Suprapubic skin (tissue), 4 donors: ENCODE results near the gene AGAP3. TPM values are rescaled to one million over a fixed set of nuclear protein-coding genes. Genes with fewer than 3 reads are reported as not detected.

Source experiments
- DNase-seq, 2 donors: peaks; one replicate each; pipeline ENCODE4 v3.0.0-alpha.2; 2019; ENCODE audit warnings: low spot score in 2 of 2
- H3K27ac ChIP-seq: fragments of 200-600 bp; sonication (generic); one replicate; pipeline ENCODE4 v1.5.1; 2019
- H3K27me3 ChIP-seq: fragments of 200-600 bp; sonication (generic); one replicate; pipeline ENCODE4 v1.5.1; 2019
- H3K36me3 ChIP-seq: fragments of 200-600 bp; sonication (generic); one replicate; pipeline ENCODE4 v1.5.1; 2019
- H3K4me1 ChIP-seq: fragments of 200-600 bp; sonication (generic); one replicate; pipeline ENCODE4 v1.5.1; 2019
- H3K4me3 ChIP-seq: fragments of 200-600 bp; sonication (generic); one replicate; pipeline ENCODE4 v1.5.1; 2019; ENCODE audit warnings: mild to moderate bottlenecking
- H3K9me3 ChIP-seq: fragments of 200-600 bp; sonication (generic); one replicate; pipeline ENCODE4 v1.5.1; 2019
- CTCF ChIP-seq, 2 donors: fragments of 200-600 bp in 1 of 2; fragments of 450-650 bp in 1 of 2; sonication (generic) in 1 of 2; IDR thresholded peaks; one replicate each; pipeline ENCODE4 v1.5.1; 2016 to 2019; ENCODE audit warnings: antibody characterized with exemption in 2 of 2, mild to moderate bottlenecking in 1 of 2, moderate library complexity in 1 of 2
- EP300 ChIP-seq: sonication (generic); formaldehyde crosslinking; IDR thresholded peaks from one replicate; pipeline ENCODE4 v1.6.1; 2017; ENCODE audit warnings: antibody characterized with exemption
- POLR2A ChIP-seq, 2 donors: fragments of 450-650 bp; IDR thresholded peaks; one replicate each; pipeline ENCODE4 v1.6.1; 2017; ENCODE audit warnings: antibody characterized with exemption in 2 of 2, mild to moderate bottlenecking in 2 of 2, moderate library complexity in 2 of 2
- POLR2AphosphoS5 ChIP-seq, 3 donors: sonication (generic); formaldehyde crosslinking; IDR thresholded peaks; one replicate each; pipeline ENCODE4 v1.6.1; 2017; ENCODE audit warnings: antibody characterized with exemption in 3 of 3
- WGBS: methylation state at CpG from one replicate; pipeline ENCODE4 v1.1.5; 2018; 5-methylcytosine and 5-hydroxymethylcytosine counted together
- total RNA-seq, 4 donors: library from RNA; depleted of rRNA; stranded (reverse); fragments of >200 nt; gene quantifications; one replicate each; pipeline ENCODE4 v1.1.0, GENCODE V29; 2016

The AGAP3 gene
- total RNA-seq, 4 donors from 2014 or later: 126 to 162 (median 134) TPM

GRCh38 chr7:151079199-151079910 lies 6.9 kb upstream of the AGAP3 start:
- Histone ChIP-seq H3K9me3 (no peaks in the 10 kb centered on the region), H3K4me3 (peak overlapping the region; percentile 75), H3K4me1 (peaks cover 67% of the 10 kb centered on the region), H3K27ac (no peak overlapping the region), H3K27me3 (no peaks in the 10 kb centered on the region), H3K36me3 (peaks cover 35% of the 10 kb centered on the region)
- TF ChIP-seq POLR2A (IDR thresholded peaks at IDR 0.05) (no peak), EP300 (no peak), POLR2AphosphoS5 (IDR thresholded peaks at IDR 0.05) (no peak), CTCF (IDR thresholded peaks at IDR 0.05) (no peak)
- WGBS: 78% methylated on average over 23 of the region's 27 CpGs
- DNase-seq: peak in 1 of 2 donors; percentile 64

- Histone ChIP-seq H3K36me3 (peaks cover 27% of the 10 kb centered on the region), H3K9me3 (no peaks in the 10 kb centered on the region), H3K4me3 (peak overlapping the region; percentile 75), H3K27me3 (no peaks in the 10 kb centered on the region), H3K27ac (peak overlapping the region; percentile 91), H3K4me1 (peaks cover 69% of the 10 kb centered on the region)
- WGBS: 2% methylated on average over 9 of the region's 31 CpGs
- TF ChIP-seq POLR2A (IDR thresholded peaks at IDR 0.05): no peak
- TF ChIP-seq POLR2AphosphoS5 (IDR thresholded peaks at IDR 0.05): no peak
- TF ChIP-seq EP300: no peak
- no peak for TF ChIP-seq CTCF (IDR thresholded peaks at IDR 0.05)
- no peak for DNase-seq
Observed at GRCh38 chr7:151080067-151080521, 6.2 kb upstream of the AGAP3 start.

- Histone ChIP-seq H3K4me1 (peaks cover 74% of the 10 kb centered on the region), H3K27me3 (no peaks in the 10 kb centered on the region), H3K4me3 (peak within 1 kb of the TSS; percentile 75), H3K9me3 (no peaks in the 10 kb centered on the region), H3K27ac (peak within 1 kb of the TSS; percentile 91), H3K36me3 (peaks cover 22% of the 10 kb centered on the region)
- WGBS: no CpG with 5 or more reads among the region's 66 CpGs
- TF ChIP-seq CTCF (IDR thresholded peaks at IDR 0.05) (no peak), POLR2A (IDR thresholded peaks at IDR 0.05) (peak in 1 of 2 donors; percentile 53), POLR2AphosphoS5 (IDR thresholded peaks at IDR 0.05) (no peak)
- peak; percentile 92 to 93 for DNase-seq
Observed at GRCh38 chr7:151080522-151081169, 5.6 kb upstream of the AGAP3 start, which contains the start of gene FASTK. Gene FASTK (minus strand): TSS chr7:151080809. CDS start chr7:151080766, 43 bp downstream.

- 23% methylated on average over 43 of the region's 64 CpGs for WGBS
- DNase-seq: peak in 1 of 2 donors; percentile 74
Observed at GRCh38 chr7:151081170-151082101, 4.8 kb upstream of the AGAP3 start.

More at GRCh38 chr7:151081170-151082101, 4.8 kb upstream of the AGAP3 start:
- Histone ChIP-seq H3K4me3 (peak overlapping the region; percentile 75), H3K36me3 (peaks cover 14% of the 10 kb centered on the region), H3K27me3 (no peaks in the 10 kb centered on the region), H3K4me1 (peaks cover 78% of the 10 kb centered on the region), H3K27ac (peak overlapping the region; percentile 91), H3K9me3 (no peaks in the 10 kb centered on the region)
- no peak for TF ChIP-seq POLR2A (IDR thresholded peaks at IDR 0.05)
- no peak for TF ChIP-seq CTCF (IDR thresholded peaks at IDR 0.05)
